UCSD-AML1 (cell line): ENCODE data around the gene TBC1D24.
A peak's percentile ranks its signal among the peaks of the same experiment; 100 is the strongest.

Experiments
- DNase-seq: peaks from one replicate; lab custom pipeline; 2025; ENCODE audit not compliant: unreplicated experiment; lab: John Stamatoyannopoulos, UW

Gene TBC1D24

DNA sequence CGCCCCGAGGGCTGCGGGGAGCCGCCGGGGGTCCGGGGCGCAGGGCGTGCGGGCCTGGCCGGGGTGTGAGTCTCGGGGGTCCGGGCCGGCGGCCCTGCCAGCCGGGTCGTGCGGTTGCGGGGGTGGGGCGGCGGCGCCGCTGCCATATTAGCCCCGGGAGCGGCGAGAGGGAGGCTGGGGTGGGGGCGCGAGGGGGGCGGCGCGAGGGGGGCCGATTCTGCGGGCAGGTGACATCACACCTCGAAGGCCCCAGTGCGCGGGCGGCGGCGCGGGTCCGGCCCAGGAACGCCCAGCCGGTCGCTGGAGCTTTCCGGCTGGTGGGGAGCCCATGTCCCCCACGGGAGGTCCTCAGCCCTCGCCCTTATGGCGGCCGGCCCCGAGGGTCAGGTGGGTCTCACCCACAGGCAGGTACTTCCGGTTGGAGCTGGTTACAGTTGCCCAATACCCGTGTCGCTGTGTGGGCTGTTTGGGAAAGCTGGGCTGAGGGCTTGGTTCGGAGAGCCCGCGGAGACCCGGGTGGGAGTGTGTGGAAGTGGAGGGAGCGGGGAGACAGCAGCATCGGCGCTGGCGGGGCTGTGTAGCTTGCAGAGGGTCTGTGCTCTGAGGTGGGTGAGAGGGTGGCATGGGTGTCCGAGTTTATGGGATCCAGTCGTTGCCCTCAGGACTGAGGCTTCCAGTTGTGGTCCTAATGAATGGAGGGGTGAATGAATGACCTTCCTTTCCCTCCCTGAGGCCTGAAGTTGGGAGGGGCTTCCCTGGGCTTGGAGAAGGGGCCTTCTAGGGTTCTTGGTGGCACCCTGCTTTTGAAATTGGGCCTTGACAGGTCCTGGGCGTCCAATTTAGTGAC is 39.6 kb downstream of the TBC1D24 start:
- DNase-seq, result no peak

DNA sequence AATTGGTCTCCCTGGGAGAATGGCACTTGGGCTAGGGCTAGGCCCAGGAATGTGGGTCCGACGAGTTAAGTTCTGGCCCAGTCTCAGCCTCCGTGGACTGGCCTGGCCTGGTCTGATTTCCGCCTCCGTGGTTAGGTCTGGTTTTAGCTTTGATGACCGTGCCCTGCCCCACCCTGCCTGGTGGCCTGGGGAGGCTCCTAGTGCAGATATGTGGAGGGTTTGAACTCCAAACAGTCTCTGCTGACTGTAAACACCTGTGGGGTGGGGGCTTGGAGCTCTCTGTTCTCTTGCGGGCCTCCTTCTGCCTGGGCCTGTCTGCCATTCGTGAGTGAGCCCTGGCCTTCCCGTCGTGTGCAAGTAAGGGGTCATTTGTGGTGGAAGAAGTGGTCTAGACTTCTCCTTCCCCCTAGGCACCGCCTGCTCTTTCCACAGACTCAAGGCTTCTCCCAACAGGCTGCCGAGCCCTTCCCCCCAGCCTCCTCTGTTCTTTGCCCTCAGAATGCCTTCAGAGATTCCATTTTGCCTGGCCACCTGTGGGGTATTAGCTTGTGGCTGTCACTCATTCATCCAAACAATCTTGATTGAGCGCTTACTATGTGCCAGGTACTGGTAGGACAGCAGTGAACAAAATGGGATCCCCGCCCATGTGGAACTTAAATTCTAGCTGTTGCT is 40.4 kb downstream of the TBC1D24 start:
- no peak for DNase-seq

DNA sequence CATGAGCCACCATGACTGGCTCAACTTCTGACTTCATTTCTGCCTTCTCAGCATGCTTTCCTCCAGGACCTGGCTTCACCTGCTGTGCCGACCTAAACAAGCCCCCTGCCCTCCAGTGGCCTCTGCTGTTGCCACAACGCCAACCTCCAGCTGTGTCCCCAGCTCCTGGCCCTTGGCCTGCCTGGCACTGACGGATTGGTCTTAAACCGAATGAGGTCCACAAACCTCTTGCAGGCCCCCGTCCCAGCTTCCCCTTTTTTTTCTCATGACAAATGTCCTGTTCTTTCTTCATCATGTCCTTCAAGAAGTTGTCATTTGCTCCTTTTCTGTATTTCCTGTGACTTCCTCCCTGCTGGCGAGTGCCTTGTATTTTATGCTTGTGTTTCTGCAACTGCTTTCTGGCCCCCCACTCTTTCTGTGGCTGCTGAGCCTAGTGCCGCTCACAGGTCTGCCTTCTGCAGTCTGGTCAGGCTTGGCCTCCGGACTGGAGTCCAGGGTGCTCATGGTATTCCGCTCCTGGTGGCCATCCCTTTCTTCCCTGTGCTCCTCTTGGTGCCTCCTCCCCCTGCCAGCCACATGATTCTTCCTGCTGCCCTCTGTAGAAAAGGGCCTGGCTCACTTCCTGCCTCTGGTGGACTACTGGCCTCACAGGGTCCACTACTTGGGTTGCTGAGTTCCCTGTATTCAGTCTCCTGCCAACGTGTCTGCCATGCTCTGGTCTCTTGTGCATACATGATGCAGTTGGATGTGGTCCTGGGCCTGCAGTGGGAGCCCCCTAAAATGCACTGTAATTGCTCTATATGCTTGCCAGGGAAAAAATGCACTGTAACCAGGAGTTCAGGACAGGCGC is 41.7 kb downstream of the TBC1D24 start:
- peak; percentile 49 for DNase-seq

DNA sequence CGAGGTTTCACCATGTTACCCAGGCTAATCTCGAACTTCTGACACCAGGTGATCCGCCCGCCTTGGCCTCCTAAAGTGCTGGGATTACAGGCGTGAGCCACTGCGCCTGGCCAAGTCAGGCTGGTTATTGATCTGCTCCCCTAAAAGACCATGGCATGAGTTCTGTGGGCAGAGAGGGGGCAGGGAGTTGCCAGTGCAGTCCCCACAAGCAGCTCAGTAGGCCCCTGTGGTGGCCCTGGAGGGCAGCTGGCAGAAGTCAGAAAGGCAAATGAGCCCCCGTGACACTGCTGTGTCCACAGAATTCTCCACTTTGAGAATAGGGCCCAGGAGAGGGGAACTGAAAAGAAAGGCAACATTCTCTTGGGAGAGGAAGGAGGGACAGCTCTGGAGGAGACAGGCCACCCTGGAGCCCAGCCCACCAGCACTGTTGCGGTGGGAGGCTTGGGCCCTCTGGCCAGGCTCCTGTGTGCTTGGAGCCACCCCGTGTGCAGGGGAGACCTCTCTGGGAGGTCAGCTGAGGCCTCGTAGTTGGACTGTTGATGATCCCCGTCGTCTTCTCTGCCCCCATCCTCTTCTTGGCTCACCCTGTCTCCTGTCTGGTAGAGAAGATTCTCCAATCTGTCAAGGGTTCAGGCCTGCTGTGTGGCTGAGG is 43.2 kb downstream of the TBC1D24 start:
- DNase-seq, result no peak

DNA sequence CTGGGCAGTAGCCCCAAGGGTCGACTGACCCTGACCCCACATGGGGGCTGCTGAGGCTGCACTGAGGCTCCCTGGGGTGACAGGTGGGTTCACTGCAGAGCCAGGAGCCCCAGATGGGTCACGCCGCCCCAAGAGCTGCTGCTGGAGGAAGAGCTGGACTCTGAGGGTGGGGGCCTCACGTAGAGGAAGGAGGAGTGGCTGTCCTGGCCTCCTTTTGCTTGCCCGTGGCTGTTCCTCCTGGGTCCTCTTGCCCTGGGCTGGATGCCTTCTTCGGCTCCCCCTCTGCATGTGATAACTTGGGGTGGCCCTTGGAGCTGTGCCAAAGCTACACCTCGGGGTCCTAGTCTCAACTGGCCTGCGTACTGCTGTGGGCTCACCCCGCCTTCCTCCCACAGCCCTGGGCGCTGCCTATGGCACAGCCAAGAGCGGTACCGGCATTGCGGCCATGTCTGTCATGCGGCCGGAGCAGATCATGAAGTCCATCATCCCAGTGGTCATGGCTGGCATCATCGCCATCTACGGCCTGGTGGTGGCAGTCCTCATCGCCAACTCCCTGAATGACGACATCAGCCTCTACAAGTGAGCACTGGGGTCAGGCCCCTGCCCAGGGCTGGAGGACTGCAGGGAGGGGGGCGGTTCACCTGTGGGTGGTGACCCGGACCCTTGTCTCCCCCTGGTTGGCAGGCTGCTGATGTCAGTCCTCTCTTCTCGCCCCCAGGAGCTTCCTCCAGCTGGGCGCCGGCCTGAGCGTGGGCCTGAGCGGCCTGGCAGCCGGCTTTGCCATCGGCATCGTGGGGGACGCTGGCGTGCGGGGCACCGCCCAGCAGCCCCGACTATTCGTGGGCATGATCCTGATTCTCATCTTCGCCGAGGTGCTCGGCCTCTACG is 44.1 kb downstream of the TBC1D24 start:
- no peak for DNase-seq

DNA sequence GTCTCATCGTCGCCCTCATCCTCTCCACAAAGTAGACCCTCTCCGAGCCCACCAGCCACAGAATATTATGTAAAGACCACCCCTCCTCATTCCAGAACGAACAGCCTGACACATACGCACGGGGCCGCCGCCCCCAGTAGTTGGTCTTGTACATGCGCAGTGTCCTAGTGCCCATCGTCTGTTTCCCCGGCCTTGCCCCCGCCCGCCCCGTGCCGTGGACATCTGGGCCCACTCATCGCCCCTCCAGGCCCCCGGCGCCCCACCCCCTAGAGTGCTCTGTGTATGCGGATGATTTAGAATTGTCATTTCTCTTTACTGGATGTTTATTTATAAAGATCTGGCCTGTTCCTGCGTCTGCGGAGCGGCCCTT is 44.8 kb downstream of the TBC1D24 start:
- DNase-seq, result no peak

DNA sequence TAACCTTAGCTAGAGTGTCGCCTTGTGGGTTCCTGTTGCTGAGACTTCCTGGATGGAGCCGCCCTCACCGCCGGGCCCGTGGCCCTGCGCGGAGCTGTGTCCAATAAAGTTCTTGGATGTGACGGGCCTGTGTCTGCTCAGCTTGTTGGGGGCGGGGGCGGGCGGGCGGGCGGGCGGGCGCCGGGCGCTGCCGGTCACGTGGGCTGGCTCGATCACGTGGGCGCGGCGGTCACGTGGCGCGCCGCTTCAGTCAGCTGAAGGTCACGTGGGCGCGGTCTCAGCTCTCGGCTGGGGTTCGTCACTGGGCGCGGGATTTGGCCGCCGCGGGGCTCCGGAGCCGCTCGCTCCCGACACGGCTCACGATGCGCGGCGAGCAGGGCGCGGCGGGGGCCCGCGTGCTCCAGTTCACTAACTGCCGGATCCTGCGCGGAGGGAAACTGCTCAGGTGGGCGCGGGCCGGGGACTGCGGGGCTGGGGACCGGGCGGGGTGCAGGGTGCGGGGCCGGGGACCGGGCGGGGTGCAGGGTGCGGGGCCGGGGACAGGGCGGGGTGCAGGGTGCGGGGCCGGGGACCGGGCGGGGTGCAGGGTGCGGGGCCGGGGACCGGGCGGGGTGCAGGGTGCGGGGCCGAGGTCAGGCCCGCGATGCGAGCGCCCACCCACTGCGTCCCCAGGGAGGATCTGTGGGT is 45.3 kb downstream of the TBC1D24 start, which contains the start of gene AMDHD2:
AMDHD2 (plus strand) TSS at position 275 of the 687 bp plus-strand sequence; CDS start at position 363, 88 bp downstream.
- DNase-seq, result peak; percentile 86

DNA sequence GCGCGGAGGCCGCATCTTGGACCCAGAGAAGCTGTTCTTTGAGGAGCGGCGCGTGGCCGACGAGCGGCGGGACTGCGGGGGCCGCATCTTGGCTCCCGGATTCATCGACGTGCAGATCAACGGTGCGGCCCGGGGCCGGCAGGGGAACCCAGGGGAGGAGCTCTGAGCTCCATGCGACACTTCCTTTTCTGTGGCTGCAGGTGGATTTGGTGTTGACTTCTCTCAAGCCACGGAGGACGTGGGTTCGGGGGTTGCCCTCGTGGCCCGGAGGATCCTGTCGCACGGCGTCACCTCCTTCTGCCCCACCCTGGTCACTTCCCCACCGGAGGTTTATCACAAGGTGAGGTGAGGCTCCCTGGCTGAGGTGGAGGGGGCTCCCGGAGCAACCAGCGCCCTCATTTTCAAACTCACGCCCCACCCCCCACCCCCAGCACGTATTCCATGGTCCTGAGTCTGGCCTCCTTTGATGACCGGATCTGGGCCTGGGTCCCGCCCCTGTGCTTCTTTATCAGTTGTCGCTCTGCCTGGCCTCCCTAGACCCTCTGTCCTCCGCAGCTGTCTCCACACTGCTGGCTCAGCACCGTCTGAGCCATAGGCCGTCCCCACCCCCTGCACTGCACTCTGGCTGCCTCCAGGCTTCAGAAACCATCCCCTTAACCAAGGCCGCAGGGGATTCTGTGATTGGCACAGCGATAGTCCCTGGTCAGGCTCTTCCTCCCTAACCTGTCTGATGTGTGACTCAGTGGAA is 46.0 kb downstream of the TBC1D24 start:
- DNase-seq, result no peak

DNA sequence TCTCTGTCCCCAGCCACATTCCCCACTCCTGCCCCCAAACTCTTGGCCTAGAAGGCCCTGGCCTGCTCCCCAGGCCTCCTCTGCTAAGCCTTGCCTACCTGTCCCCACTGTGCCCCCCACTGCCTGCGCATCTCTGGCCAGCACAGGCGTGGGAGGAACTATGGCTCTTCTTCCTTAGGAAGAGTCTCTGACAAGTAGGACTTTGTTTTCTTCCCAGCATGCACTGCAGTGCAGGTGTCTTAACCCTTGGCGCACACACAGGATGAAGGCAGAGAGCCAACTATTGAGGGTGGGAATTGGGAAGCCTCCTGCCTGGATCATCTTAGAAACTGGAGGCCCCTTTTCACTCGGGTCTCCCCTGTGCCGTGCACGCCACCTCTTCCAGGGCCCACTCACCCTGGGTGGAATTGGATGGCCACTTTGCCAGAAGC is 48.9 kb downstream of the TBC1D24 start:
- DNase-seq, result no peak

DNA sequence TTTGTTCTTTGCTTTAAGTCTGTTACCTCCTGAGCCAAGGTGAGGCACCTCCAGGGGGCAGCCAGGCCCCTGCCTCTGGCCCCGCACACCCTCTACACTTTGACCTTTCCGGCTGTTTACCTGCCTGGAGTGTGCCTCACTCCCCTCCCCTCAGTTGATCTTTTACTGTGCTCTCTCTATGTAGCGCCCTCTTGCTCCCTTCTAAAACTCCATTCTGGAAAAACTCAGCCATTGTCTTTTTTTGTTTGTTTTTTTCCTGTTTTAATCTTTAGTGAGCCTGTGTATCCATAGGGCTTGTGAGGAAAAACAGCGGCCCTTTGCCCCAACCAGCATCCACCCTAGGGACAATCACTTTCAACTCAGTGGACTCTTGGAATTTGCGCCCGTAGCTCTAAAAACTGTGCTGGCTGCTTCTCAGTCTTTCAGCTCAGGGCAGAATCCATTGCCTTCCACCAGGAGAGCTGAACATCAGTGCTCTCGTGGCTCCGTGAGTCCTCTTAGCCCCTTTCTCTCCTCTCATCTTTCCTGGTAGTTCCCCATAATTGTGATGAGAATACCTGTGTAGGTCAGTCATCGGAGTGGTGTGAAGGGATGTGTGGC is 49.5 kb downstream of the TBC1D24 start:
- no peak for DNase-seq

DNA sequence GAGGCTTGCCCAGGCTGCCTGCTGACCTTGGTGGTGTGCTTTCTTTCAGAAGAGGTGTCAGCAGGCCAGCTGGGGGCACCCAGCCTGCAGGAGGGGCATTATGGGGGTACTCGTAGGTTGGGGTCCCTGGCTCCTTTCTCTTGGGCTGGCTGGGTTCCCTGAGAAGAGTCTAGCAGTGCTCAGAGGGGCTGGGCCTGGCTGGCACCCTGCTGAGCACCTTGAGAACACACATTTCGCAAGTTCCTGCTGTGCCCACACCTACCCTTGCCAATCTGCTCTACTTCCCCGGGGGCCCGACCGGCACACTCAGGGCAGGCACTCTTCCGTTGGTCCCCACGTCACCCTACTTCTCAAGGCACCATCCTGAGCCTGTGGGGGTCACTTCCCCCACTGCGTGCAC is 51.2 kb downstream of the TBC1D24 start:
- DNase-seq, result no peak

DNA sequence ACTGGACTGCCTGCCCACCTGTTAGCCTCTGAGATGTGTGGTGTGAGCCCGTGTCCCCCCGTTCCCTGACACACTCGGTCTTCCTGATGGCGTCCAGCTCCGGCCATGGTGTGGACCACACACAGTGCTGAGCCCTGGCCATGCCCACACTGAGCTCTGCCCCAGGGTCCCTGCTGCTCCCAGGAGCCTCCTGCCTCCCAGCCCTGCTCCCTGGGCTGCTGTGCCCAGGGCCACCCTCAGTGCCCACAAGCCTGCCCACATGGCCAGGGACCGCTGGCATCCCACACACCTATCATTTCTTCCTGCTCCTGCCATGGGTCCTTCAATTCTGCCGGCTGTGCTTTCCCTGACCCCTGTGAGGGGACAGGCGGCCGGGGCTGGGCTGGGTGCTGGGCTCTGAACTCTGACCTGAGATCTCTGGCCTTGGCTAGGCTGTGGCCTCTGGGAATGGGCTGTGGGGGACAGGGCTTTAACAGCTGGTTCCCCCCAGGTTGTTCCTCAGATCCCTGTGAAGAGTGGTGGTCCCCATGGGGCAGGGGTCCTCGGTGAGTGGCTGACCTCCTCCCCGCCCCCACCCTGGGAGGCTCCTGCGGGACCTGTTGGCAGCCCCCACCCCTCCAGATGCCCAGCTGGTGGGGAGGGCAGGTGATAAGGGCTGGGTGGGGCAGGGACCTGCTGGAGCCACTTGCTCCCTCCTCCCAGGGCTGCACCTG is 52.3 kb downstream of the TBC1D24 start:
- no peak for DNase-seq

DNA sequence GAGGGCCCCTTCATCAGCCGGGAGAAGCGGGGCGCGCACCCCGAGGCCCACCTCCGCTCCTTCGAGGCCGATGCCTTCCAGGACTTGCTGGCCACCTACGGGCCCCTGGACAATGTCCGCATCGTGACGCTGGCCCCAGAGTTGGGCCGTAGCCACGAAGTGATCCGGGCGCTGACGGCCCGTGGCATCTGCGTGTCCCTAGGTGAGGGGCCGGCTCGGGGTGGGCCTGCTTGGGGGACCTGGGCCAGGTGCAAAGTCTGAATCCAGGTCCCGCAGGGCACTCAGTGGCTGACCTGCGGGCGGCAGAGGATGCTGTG is 52.8 kb downstream of the TBC1D24 start:
- no peak for DNase-seq

DNA sequence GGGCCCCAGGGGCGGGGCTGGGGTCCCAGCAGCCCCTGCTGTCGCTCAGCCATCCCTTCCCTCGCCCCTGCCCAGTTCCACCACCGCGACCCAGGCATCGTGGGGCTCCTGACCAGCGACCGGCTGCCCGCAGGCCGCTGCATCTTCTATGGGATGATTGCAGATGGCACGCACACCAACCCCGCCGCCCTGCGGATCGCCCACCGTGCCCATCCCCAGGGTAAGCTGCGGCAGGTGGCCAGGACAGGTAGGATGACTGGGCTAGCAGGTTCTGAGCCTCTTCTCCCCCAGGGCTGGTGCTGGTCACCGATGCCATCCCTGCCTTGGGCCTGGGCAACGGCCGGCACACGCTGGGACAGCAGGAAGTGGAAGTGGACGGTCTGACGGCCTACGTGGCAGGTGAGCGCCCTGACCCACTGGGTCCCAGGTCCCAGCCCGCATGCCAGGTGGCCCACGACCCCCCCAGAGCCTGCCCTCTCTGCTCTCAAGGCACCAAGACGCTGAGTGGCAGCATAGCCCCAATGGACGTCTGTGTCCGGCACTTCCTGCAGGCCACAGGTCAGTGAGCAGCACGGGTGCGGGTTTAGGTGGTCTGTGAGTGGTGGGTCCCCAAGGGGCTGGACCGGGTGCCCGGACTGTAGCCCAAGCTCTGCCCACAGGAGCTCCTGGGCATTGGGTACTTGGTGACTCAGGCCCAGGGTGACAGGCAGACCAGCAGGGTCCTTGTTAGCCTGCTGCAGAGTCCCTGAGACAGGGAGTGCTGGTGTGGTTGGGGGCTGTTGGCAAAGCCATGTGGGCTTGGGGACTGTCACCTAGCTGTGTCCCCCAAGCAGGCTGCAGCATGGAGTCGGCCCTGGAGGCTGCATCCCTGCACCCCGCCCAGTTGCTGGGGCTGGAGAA is 53.5 kb downstream of the TBC1D24 start:
- no peak for DNase-seq

DNA sequence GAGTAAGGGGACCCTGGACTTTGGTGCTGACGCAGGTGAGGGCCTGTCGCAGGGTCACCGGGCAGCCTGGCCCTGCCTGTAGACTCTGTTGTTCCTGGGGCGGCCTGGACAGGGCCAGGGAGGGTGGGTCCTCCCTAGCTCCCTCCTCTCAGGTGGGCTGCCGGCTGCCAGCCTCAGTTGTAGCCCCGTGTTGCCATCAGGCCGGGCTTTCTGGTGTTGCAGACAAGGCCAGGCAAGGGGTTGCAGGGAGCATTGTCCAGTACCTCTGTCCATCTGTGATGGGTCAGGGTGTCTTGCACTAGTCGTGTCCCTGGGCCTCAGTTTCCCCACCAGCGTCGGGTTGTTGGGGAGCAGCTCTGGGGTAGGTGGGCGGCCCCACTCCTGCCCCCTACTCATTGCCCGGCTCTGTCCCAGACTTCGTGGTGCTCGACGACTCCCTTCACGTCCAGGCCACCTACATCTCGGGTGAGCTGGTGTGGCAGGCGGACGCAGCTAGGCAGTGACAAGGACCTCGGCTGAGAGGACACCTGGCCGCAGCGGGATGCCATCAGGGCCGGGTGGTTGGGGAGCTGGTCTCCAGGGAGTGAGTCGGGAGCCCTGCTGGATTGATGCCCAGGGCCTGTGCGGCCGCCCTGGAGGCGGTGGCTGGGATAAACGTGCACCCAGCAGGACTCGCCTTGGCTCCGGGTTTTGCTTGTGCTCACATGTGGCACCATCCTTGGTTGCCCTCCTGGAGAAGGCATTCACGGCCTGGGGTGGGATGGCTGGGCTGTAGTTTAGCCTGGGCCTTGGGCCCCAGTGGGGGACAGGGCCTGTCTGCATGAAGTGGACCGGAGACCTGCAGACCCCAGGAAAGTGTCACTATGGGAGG is 54.4 kb downstream of the TBC1D24 start:
- DNase-seq, result no peak
